OCI-LY1 (cell line): ENCODE results near the gene HDDC3.

Source experiments
- CTCF ChIP-seq: fragments of 200-600 bp; sonication (generic), shearing (Covaris generic); IDR thresholded peaks from 2 replicates; pipeline ENCODE4 v1.5.1; 2017; ENCODE audit warnings: mild to moderate bottlenecking, antibody characterized with exemption, low read length, moderate library complexity, mixed read lengths
- EZH2 ChIP-seq: fragments of 200-600 bp; sonication (generic), shearing (Covaris generic); IDR thresholded peaks from 2 replicates; pipeline ENCODE4 v1.8.0; 2017; ENCODE audit warnings: borderline replicate concordance, mixed run types, mild to moderate bottlenecking, antibody characterized with exemption, low read length, moderate library complexity, mixed read lengths

GRCh38 chr15:90936823-90937222 lies 4.5 kb upstream of the HDDC3 start:
- TF ChIP-seq CTCF (no peak), EZH2 (no peak)
